NB4 (cell line): ENCODE results near the gene ACOX1.

ENCODE experiments used
- CTCF ChIP-seq: IDR thresholded peaks from one replicate; pipeline ENCODE4 v1.5.1; 2012; ENCODE audit warnings: low read depth, low read length
- MAX ChIP-seq: IDR thresholded peaks from 2 replicates; pipeline ENCODE4 v1.6.1; 2011; ENCODE audit warnings: low read depth, low read length
- POLR2A ChIP-seq: IDR thresholded peaks from 2 replicates; pipeline ENCODE4 v1.6.1; 2011; ENCODE audit warnings: mild to moderate bottlenecking; ENCODE audit not compliant: insufficient read length; ENCODE audit errors: extremely low read depth

GRCh38 chr17:75976175-75976848, 2.7 kb downstream of the ACOX1 start:
- no peak for TF ChIP-seq CTCF
- TF ChIP-seq POLR2A, result no peak
- no peak for TF ChIP-seq MAX
